HG03469 (cell line): ENCODE measurements around the gene HOXA10.

ENCODE experiments used
- ATAC-seq: cut with Tn5 transposase; IDR thresholded peaks from one replicate; pipeline ENCODE4 v1.9.1; 2021; ENCODE audit warnings: mild to moderate bottlenecking, moderate library complexity, moderate number of reproducible peaks; ENCODE audit not compliant: unreplicated experiment

HOXA10 gene

DNA sequence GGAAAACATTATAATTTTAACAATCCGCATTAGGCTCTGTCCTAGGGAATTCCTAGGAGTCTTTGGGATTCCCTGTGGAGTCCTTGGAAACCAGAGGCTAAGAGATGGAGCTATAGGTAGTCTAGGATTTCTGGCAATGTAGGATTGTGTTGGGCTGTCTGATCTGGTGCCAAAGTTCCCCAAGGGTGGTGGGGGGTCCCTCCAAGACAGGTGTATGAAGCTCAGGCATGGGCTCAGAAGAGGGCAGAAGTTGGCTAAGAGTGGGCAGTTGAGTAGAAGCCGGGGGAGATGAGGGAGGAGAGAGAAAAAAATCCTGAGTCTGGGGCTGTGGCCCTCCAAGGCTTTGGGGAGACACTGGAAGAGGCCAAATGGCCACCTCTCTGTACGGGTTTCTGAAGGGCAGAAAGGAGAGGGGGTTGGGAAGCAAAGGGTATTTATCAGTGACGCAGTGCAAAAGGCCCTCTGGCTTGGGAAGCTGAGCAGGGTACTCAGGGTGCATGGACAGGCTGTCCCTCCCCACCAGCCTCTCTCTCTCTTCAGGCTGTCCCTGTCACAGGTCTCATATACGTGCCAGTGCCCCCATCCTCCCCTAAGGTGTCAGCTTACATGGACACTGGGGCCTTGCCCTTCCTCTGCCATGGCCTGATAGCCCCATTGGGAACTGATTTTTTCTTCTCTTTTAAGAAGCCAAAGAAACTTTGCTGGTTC lies 27.5 kb downstream of the HOXA10 start:
- ATAC-seq = no peak

DNA sequence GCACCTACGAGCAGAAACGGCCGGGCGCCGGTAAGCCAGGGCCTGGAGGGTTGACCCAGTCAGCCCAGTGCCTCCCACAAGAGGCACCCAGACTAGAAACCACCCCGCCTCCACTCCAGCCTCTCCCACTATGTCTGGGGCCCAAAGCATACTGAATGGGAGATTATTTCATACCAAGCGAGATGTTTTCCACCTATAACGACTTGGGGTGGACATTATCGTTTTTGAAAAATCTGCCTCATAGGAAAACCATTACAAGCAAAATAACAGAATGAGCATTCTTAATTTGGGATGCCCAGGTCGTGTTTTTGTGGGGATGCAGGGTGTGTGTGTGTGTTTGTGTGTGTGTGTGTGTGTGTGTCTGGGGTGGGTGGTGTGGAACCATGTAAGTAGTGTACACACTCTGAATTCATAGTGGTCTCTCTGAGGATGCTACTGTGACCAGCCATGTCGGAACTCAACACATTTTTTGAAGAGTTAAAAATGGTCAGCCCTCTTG lies 28.2 kb downstream of the HOXA10 start:
- ATAC-seq = no peak

DNA sequence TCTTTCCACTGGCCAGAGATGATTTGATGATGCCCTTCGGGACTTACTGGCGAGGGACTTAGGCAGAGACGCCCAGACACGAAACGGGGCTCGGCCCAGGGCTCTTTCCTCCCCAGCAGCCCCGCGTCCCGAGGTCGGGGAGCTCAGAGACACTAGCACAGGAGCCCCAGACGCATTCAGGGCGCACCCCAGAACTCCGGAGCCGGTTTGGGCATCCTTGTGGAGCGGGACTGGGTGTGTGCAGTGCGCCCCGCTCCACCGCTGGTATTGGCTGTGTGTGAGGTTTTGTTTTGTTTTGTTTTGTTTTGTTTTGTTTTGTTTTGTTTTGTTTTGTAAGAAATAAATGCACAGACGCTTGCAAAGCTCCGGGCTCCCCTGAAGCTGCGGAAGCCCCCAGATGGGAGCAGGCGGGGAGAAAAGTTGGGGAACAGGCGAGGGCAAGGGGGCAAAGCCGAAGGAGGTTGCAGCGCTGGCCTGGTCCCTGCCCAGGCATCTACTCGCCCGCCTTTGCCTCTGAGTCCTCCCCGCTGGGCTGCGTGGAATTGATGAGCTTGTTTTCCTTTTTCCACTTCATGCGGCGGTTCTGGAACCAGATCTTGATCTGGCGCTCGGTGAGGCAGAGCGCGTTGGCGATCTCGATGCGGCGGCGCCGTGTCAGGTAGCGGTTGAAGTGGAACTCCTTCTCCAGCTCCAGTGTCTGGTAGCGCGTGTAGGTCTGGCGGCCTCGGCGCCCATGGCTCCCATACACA lies 28.8 kb downstream of the HOXA10 start:
- no peak for ATAC-seq

DNA sequence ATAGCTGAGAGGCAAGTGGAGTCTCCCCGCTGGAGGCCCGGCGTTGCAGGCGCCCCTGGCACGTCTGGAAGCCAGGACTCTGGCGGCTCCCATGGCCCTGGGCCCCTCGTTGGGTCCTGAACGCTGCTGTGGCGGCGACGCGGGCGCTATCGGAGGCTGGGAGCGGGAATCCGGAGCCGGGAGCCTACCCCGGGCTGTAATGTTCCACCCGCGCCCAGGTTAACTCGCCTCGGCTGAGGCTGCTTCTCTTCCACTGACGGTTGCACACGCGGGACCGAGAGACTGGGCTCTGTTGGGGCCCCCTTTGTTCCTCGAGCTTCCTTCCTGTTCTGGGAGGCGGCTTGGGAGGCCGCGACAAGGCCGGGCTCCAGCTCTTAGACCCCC lies 29.3 kb downstream of the HOXA10 start:
- ATAC-seq = no peak

DNA sequence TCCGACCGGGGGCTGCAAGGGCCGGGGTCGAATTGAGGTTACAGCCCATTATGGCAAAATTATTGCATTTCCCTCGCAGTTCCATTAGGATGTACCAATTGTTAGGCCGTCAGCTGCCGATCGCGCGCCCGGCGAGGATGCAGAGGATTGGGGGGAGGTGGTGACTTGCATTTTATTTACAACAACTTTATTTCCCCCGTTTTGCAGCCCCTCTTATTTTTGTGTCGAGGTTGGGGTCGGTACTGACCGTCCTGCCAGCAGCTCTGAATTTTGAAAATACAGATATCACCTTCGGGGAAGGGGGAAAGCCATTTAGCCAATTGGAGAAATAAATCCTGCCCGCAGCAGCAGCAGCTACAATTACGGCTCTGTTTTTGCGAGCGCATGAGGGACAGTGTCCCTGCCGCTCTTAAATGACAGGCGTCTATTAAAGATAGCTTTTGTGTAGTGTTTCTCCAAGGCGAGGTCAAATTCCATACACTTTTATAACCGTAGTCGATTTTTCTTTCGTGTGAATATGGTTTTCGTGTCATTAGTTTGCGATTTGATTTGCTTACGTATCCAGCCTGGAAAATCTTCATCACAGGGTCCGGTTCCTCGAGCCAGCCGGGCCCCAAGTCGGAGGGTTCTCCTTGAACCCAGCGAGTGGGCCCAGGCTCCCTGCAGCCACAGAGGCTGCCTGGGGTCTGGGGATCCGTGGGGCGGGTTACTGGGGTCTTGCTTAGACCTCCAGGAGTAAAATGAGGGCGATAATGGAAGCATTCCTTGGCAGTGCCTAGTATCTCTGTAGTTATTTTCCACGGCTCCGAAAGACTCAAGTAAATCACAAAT lies 30.0 kb downstream of the HOXA10 start:
- no peak for ATAC-seq

DNA sequence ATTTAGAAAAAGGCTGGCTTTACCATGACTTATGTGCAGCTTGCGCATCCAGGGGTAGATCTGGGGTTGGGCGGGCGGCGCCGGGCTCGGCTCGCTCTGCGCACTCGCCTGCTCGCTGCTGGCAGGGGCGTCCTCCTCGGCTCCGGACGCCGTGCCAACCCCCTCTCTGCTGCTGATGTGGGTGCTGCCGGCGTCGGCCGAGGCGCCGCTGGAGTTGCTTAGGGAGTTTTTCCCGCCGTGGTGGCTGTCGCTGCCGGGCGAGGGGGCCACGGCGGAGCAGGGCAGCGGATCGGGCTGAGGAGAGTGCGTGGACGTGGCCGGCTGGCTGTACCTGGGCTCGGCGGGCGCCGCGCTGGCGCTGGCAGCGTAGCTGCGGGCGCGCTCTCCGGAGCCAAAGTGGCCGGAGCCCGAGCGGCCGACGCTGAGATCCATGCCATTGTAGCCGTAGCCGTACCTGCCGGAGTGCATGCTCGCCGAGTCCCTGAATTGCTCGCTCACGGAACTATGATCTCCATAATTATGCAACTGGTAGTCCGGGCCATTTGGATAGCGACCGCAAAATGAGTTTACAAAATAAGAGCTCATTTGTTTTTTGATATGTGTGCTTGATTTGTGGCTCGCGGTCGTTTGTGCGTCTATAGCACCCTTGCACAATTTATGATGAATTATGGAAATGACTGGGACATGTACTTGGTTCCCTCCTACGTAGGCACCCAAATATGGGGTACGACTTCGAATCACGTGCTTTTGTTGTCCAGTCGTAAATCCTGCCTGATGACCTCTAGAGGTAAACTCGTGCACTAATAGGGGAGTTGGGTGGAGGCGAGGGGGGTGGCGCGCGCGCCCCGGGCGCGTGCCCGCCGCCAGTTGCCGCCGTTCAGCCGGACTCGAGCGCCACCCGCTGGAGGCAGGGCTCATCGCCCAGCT lies 30.8 kb downstream of the HOXA10 start, which contains the start of gene HOXA5:
Gene HOXA5, minus strand, starts transcription at position 659 of the 927 bp plus-strand sequence. Its CDS starts 74 bp downstream, at position 585.
- no peak for ATAC-seq

DNA sequence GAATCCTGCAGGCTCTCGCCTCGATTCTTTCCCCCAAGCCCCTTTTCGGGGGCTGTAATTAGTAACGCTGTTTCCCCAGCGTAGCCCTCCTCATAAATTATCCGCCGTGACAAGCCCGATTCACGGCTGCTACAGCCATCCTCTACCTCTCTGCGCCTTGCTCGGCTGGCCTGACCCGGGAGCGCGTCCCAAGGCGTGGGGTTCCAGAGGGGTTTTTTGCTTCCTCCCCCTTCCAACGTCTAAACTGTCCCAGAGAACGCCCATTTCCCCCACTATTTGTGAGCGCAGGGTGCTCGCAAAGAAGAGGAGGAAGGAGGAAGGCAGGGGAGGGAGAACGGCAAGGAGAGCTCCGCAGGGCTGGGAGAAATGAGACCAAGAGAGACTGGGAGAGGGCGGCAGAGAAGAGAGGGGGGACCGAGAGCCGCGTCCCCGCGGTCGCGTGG lies 31.5 kb downstream of the HOXA10 start:
- ATAC-seq = no peak

DNA sequence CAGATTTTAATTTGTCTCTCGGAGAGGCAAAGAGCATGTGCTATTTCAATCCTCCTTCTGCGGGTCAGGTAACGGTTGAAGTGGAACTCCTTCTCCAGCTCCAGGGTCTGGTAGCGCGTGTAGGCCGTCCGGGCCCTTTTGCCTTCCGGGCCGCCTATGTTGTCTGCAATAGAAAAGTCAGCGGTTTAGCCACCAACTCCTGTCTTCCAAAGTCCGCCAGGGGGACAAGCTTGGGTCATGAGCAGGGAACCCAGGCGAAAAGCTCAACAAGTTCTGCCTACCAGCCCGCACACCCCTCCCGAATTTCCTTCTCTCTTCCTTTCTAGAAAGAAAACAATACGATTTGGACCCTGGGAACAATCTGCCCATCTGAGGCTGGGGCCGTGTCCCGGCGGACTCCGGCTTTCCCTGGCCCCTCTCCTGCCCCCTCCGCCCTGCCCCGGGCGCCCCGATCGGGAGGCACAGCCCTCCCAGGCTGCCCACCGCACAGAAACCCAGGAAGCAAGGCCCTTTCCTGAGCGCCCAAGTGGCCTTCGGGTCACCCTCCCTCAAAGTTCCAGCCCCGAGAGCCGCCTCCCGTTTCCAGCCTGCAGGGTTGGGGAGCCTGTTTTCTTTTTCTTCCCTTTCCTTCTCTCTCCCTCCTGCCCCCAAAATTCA lies 32.1 kb downstream of the HOXA10 start:
- ATAC-seq = no peak

DNA sequence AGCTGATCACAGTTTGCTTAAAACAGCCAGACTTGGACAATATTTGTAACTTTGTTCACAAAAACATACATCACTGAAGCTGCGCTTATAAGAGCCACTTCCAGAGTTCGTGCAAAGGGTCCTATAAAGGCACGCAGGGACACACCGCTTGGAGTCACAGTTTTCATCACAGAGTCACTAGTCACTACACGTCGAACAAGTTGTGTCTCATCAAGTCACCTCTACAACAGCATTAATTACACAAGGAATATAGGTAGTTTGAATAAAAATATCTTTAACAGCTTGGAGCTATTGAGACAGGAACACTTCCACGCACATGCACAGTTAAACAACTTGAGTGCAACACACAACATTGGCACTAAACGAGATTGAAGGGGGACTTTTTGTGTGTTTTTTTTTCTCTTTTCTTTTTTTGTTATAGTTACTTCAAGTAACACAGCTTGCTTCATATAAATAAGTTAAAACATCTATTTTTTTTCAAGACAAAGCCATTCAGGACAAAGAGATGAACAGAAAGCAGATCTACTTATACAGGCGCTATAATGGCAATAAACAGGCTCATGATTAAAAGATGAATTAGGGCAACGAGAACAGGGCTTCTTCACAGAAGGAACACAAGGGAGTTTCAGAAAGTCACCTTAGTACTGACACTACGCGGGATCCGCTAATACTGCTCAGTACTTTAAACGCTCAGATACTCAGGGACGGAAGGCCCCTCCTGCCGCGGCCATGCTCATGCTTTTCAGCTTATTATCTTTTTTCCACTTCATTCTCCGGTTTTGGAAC lies 32.8 kb downstream of the HOXA10 start:
- ATAC-seq = no peak

DNA sequence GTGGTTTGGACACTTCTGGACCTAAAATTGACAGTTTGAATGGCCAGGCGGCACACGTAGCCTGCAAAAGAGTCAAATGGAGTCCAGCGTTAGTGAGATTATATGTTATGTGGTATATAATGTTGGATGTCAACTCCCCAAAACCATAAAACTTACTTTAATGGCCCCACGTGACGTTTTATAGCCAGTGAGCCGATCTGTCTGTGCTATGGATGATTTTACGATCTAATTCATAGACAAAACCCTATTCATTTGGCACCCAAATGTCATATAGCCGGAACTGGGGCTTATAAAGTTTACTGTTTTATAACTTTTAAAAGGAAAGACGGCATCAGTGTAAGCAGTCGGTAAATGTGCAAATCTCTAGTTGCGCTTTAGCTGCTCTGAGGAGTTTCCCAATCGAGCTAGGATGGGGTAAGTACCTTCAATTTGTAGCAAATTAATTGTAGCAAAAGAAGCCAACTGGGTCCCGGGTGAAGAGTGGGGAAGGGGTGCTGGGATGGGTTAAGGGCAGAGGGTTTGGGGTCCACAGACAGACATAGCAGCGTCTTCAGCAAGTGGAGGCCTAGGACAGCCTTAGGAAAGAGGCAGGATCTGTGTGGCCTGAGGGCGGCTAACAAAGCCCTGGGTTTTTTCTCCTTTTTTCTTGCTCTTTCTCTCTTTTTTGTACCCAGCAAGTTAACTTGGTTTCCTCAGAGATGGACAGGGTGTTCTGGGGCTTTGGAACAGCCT lies 33.8 kb downstream of the HOXA10 start:
- no peak for ATAC-seq

DNA sequence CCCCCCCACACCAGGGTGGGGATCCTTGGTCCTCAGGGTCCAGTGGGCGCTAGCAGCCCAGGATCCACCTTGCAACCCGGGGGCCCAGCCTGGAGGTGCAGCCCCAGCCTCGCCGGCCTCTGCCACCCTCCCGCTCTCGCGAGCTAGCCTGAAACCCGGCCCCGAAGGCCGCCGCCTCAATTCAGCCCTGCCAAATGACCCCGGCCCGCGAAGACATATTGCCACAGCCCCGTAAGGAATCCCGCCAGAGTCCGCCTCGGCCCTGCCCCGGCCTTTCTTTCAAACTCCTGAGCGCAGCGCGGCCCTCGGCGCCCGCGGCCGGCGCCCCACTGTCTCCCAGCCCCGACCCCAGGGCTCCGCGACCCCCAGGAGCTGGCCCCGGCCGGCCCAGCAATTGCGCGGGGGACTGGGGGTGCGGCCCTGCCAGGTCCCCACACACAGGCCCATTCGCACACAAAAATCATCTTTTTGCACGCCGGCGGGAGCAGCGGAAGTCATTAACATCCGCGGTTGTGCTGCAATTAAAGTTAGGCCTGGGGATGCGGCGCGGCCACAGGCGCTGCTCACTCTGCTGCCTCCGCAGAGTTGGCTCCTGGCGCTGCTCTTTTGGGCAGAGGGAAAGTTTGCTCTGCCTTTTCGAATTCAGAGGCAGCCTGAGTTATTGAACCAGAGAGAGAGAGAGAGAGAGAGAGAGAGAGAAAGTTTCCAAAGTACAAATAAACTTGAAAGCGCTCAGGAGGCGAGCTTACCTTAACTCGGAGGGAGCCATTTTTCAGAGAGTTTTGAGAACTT lies 34.6 kb downstream of the HOXA10 start:
- no peak for ATAC-seq

DNA sequence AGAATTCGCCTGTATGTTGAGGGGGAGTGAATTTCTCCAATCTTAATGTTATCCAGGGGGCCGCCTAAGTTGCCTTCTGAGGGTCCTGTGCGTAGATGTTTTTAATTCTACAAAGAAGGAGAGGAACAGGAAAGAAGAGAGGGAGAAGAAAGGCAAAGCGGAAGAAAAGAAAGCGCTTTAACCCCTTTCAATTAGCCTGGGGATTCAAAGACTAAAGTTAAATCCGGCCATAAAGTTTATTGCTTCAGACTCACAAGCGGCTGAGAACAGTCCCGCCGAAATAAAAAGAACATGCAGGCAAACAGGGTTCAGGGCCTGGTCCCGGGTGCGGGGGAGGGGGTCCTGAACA lies 35.2 kb downstream of the HOXA10 start:
- no peak for ATAC-seq

DNA sequence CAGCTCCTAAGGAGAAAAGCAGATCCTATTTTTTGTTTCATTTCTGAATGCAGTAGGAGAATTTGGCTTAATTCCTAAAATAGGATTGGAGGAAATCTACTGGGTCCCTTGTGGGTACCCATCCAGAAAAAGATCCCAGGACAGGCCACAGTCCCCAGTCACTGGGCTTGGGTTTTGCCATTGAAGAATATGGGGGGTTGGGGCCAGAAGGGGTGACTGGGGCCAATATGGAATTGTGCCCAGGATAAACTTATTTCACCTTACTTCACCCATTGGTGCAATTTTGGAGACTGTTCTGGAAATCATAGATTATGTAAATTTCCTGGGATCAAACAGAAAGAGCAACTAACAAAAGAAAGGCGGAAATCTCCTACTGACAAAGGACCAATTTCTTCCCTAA lies 35.6 kb downstream of the HOXA10 start:
- ATAC-seq = no peak

DNA sequence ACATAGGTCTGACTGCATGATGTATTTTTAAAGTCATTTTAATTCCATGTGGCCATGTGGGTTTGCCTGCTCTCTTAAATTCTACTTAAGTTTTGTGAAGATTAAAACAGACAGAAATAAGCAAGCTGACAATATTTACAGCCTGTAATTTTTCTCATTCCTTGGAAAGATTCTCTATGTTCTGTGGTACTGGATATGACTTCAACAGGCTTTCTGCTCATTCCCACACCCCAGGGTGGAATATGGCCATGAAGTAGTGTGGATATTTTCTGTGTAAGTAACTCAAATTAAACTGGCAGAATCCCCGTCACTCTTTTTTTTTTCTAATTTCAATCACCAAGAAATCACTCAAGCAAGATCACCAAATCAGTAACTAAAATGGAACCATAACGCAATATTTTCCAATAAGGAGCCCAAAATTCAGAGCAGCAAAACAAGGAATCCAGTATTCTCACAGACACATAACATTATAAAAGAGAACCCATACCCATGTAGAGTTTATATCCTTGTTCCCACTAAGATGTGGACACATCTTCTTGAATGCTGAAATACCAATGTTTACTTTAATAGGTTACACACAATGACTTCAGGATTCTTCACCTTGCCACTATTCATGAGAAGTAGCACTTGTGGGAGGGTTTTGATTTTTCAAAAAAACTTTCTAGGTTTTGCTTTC lies 36.3 kb downstream of the HOXA10 start:
- no peak for ATAC-seq

DNA sequence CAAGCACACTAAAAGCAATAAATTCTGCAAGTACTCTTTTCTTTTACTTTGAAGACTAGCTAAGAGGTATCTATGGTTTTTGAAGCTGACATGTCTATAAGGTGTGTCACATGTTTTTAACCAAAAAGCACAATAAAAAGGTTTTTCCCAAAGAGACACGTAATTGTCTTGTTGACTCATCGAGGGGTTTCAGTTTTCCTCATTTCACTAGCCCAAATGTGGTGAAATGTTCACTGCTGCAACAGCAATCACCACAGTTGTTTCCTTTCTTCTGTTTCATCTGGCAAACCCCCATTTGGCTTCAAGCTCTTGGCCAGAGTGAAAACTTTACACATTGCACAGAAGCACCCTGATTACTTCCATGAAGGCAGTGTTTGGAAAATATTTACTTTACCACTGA lies 39.7 kb downstream of the HOXA10 start:
- no peak for ATAC-seq

DNA sequence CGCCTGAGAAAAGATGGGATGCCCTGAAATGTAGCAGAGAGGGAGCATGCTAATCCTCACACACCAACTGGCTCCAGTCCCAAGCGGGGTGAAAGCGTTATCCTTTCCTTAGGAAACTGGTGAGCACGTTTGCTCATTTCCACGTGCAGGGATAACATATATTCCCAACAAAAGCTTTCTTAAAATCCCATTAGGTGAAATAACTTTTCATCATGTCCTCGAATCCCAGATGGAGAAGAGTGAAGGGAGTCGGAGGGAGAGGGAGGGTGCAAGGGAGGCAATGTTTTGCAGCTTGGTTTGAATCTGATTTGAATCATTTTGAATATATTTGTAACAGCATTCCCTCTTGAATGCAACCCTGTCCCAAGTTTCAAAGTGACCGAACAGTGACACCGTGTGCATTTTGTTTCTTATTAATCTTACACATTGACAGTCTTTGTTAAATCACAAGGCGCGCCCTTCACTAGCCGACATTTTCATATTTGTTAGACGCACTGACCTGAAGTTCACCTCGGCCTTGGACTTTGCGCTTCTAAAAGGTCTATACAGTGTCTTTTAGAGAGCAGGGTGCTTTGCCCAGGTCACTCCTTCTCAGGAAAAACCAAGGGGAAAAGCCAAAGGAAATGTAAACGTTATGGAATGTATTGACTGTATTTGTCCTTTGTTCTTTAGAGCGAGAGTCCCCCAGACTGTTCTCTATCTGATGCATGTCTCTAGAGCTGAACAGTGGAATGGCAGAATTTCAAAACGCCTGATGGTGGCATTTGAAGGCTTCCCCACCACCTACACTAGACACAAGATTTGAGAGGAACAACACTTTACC lies 40.5 kb downstream of the HOXA10 start:
- no peak for ATAC-seq
